Panc1 (cell line): ENCODE results near the gene WLS. TPM values are rescaled to one million over a fixed set of nuclear protein-coding genes. Genes with fewer than 3 reads are reported as not detected.

ENCODE experiments used
- ATAC-seq: fragments of 200-7000 bp; cut with Tn5 transposase; 2 replicates; pipeline ENCODE4 v1.9.1; 2020; ENCODE audit warnings: mild to moderate bottlenecking, moderate library complexity
- BruUV-seq: library from RNA; stranded (reverse); fragments of 400-500 nt; replicated peaks from 2 replicates; lab custom pipeline; 2021; lab: Mats Ljungman, UMichigan
- CTCF ChIA-PET: fragments of 300-600 bp; sonication (Branson Sonifier 250); formaldehyde crosslinking; loops from one replicate; lab custom pipeline; 2022; ENCODE audit warnings: antibody characterized with exemption; lab: Charles Lee
- POLR2A ChIA-PET: fragments of 300-600 bp; sonication (Branson Sonifier 250); formaldehyde crosslinking; loops from one replicate; lab custom pipeline; 2022; ENCODE audit warnings: antibody characterized with exemption; lab: Charles Lee
- DNase-seq: peaks from one replicate; pipeline ENCODE4 v3.0.0-alpha.2; 2010; ENCODE audit warnings: low read depth, low spot score
- H3K27ac ChIP-seq: 2 replicates; pipeline ENCODE4 v1.5.1; 2011; ENCODE audit warnings: mild to moderate bottlenecking, low read length, inconsistent platforms
- H3K27me3 ChIP-seq: fragments of 200-500 bp; sonication (Bioruptor generic); 2 replicates; pipeline ENCODE4 v1.6.0; 2014; ENCODE audit warnings: low read length, inconsistent platforms; ENCODE audit not compliant: control insufficient read depth, insufficient read depth
- H3K36me3 ChIP-seq: fragments of 200-500 bp; sonication (Bioruptor generic); 2 replicates; pipeline ENCODE4 v1.5.1; 2014; ENCODE audit warnings: inconsistent platforms, mild to moderate bottlenecking, low read length, moderate library complexity; ENCODE audit not compliant: control insufficient read depth, insufficient read depth
- H3K4me1 ChIP-seq: 2 replicates; pipeline ENCODE4 v1.5.1; 2011; ENCODE audit warnings: inconsistent platforms, mild to moderate bottlenecking, low read length, moderate library complexity; ENCODE audit not compliant: control insufficient read depth, insufficient read depth
- H3K4me3 ChIP-seq, 2 experiments: 2 replicates each; pipeline ENCODE4 v1.5.1; 2011 to 2012; ENCODE audit warnings: low read depth in 2 of 2, low read length in 2 of 2, mild to moderate bottlenecking in 2 of 2, inconsistent platforms in 1 of 2, moderate library complexity in 1 of 2
- H3K9me3 ChIP-seq: fragments of 200-500 bp; sonication (Bioruptor generic); 2 replicates; pipeline ENCODE4 v1.5.1; 2014; ENCODE audit warnings: low read depth, mild to moderate bottlenecking, inconsistent platforms, low read length, moderate library complexity; ENCODE audit not compliant: control insufficient read depth, insufficient read depth
- POLR2AphosphoS5 ChIP-seq: IDR thresholded peaks from 2 replicates; pipeline ENCODE4 v1.6.1; 2012; ENCODE audit warnings: mild to moderate bottlenecking, low read depth, low read length, moderate library complexity
- SIN3A ChIP-seq: IDR thresholded peaks from 2 replicates; pipeline ENCODE4 v1.6.1; 2012; ENCODE audit warnings: low read depth, mild to moderate bottlenecking, low read length, moderate library complexity, borderline replicate concordance; ENCODE audit not compliant: insufficient read depth
- TCF7L2 ChIP-seq: IDR thresholded peaks from 2 replicates; pipeline ENCODE4 v1.6.1; 2011; ENCODE audit warnings: mild to moderate bottlenecking, low read depth, low read length, inconsistent platforms
- in situ Hi-C: cut with HindIII; loops from 2 replicates; pipeline ENCODE4 v1.10.0; 2016; ENCODE audit warnings: low sequenced_read_pairs, low pct_unique_long_range_greater_than_20kb
- intact Hi-C: fragments of 100-400 bp; cut with micrococcal nuclease; formaldehyde crosslinking; loops from one replicate; pipeline ENCODE4 v1.10.0; 2022; ENCODE audit not compliant: unreplicated experiment
- total RNA-seq: library from RNA; stranded (reverse); gene quantifications from one replicate; pipeline ENCODE4 v1.2.1, GENCODE V29; 2021; ENCODE audit not compliant: unreplicated experiment
- TF ChIP-seq, protein P1 (sequence below): fragments of 450-650 bp; IDR thresholded peaks from 2 replicates; pipeline ENCODE4 v1.5.1; 2017; ENCODE audit warnings: mild to moderate bottlenecking
- TF ChIP-seq, protein P2 (sequence below), 2 experiments: IDR thresholded peaks; 2 replicates each; pipeline ENCODE4 v1.6.1; 2011 to 2012; ENCODE audit warnings: low read depth in 2 of 2, control low read depth in 1 of 2, low read length in 1 of 2, mild to moderate bottlenecking in 1 of 2, moderate library complexity in 1 of 2; ENCODE audit not compliant: insufficient read depth in 1 of 2

WLS gene
- total RNA-seq, 1 experiment from 2014 or later = 29.6 TPM

- TF ChIP-seq SIN3A = no peak
Observed at GRCh38 chr1:68229650-68230483, 2.5 kb downstream of the WLS start (continued).

DNA sequence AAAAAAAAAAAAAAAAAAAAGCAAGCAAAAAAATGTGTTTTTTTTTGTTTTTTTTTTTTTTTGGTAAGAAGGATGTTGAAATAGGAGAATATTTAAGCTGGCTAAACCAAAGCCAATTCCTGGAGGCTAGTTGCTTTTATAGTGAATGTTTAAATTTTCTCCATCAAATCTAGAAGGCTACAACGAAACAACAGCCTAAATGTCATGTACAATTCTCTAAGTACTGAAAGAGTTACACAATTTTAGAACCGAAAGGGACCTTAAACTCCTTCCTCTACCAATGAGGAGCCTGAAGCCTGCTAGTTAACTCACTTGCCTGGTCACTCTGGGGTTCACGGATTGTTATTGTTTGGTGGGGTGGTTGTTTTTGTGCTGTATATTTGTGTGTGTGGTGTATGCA lies 3.5 kb downstream of the WLS start:
- H3K9me3 ChIP-seq = no peaks in the 10 kb centered on the region
- no peak for ATAC-seq
- H3K36me3 ChIP-seq = no peaks in the 10 kb centered on the region; the same call in 1 of the 2 replicates
- DNase-seq = no peak
- H3K4me3 ChIP-seq = no peak overlapping the region; a peak in 1 of 4 replicates
- in situ Hi-C loops = no loop called here
- no peak overlapping the region for H3K27ac ChIP-seq
- H3K27me3 ChIP-seq = peaks cover 3% of the 10 kb centered on the region; the same call in 1 of the 2 replicates
- ChIA-PET POLR2A (no interaction called here), CTCF (no interaction called here)
- no peak for TF ChIP-seq SIN3A
- intact Hi-C loops = no loop called here
- no TSS peak for BruUV-seq
- H3K4me1 ChIP-seq = peaks cover 4% of the 10 kb centered on the region; the same call in 1 of the 2 replicates

- H3K4me1 ChIP-seq = peaks cover 4% of the 10 kb centered on the region; the same call in 1 of the 2 replicates
- intact Hi-C loops (no loop called here), in situ Hi-C loops (no loop called here)
- no peaks in the 10 kb centered on the region for H3K9me3 ChIP-seq
- no peaks in the 10 kb centered on the region; the same call in 1 of the 2 replicates for H3K36me3 ChIP-seq
- CTCF ChIA-PET = no interaction called here
- no peak overlapping the region for H3K27ac ChIP-seq
- no peaks in the 10 kb centered on the region for H3K27me3 ChIP-seq
- H3K4me3 ChIP-seq = no peak overlapping the region
- no peak for ATAC-seq
- POLR2A ChIA-PET = no interaction called here
- TF ChIP-seq SIN3A (no peak), TCF7L2 (no peak), POLR2AphosphoS5 (no peak)
- DNase-seq = no peak
- BruUV-seq = no TSS peak
Observed at GRCh38 chr1:68227598-68227997, 4.7 kb downstream of the WLS start.

- POLR2A ChIA-PET = no interaction called here
- in situ Hi-C loops = no loop called here
Observed at GRCh38 chr1:68225781-68226180, 6.5 kb downstream of the WLS start.

More at GRCh38 chr1:68225781-68226180, 6.5 kb downstream of the WLS start:
- CTCF ChIA-PET = no interaction called here
- Histone ChIP-seq H3K36me3 (no peaks in the 10 kb centered on the region), H3K4me1 (peaks cover 4% of the 10 kb centered on the region; the same call in 1 of the 2 replicates), H3K9me3 (no peaks in the 10 kb centered on the region), H3K27ac (no peak overlapping the region), H3K4me3 (no peak overlapping the region), H3K27me3 (no peaks in the 10 kb centered on the region)
- DNase-seq (no peak), ATAC-seq (no peak)
- TF ChIP-seq, protein P1, sequence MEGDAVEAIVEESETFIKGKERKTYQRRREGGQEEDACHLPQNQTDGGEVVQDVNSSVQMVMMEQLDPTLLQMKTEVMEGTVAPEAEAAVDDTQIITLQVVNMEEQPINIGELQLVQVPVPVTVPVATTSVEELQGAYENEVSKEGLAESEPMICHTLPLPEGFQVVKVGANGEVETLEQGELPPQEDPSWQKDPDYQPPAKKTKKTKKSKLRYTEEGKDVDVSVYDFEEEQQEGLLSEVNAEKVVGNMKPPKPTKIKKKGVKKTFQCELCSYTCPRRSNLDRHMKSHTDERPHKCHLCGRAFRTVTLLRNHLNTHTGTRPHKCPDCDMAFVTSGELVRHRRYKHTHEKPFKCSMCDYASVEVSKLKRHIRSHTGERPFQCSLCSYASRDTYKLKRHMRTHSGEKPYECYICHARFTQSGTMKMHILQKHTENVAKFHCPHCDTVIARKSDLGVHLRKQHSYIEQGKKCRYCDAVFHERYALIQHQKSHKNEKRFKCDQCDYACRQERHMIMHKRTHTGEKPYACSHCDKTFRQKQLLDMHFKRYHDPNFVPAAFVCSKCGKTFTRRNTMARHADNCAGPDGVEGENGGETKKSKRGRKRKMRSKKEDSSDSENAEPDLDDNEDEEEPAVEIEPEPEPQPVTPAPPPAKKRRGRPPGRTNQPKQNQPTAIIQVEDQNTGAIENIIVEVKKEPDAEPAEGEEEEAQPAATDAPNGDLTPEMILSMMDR = no peak
- TF ChIP-seq, protein P2, sequence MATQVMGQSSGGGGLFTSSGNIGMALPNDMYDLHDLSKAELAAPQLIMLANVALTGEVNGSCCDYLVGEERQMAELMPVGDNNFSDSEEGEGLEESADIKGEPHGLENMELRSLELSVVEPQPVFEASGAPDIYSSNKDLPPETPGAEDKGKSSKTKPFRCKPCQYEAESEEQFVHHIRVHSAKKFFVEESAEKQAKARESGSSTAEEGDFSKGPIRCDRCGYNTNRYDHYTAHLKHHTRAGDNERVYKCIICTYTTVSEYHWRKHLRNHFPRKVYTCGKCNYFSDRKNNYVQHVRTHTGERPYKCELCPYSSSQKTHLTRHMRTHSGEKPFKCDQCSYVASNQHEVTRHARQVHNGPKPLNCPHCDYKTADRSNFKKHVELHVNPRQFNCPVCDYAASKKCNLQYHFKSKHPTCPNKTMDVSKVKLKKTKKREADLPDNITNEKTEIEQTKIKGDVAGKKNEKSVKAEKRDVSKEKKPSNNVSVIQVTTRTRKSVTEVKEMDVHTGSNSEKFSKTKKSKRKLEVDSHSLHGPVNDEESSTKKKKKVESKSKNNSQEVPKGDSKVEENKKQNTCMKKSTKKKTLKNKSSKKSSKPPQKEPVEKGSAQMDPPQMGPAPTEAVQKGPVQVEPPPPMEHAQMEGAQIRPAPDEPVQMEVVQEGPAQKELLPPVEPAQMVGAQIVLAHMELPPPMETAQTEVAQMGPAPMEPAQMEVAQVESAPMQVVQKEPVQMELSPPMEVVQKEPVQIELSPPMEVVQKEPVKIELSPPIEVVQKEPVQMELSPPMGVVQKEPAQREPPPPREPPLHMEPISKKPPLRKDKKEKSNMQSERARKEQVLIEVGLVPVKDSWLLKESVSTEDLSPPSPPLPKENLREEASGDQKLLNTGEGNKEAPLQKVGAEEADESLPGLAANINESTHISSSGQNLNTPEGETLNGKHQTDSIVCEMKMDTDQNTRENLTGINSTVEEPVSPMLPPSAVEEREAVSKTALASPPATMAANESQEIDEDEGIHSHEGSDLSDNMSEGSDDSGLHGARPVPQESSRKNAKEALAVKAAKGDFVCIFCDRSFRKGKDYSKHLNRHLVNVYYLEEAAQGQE (IDR thresholded peaks at IDR 0.05; ENCODE audit: insufficient read depth in 1 of 2, low read depth in 2 of 2, low read length in 1 of 2) = no peak
- TF ChIP-seq TCF7L2 (no peak), POLR2AphosphoS5 (no peak), SIN3A (no peak)
- BruUV-seq = no TSS peak
- intact Hi-C loops = no loop called here
